Body of pancreas (tissue), 4 donors: Measurements from ENCODE around the gene MYO16.

Experiments
- CTCF ChIP-seq, 7 experiments: fragments of 450-650 bp in 4 of 7; fragments of 200-600 bp in 3 of 7; sonication (generic) in 3 of 7; IDR thresholded peaks; one replicate each; pipeline ENCODE4 v1.5.1; 2016 to 2019; ENCODE audit warnings: antibody characterized with exemption in 7 of 7
- POLR2A ChIP-seq, 3 donors: fragments of 450-650 bp; IDR thresholded peaks; one replicate each; pipeline ENCODE4 v1.6.1; 2016; ENCODE audit warnings: antibody characterized with exemption in 3 of 3, mild to moderate bottlenecking in 2 of 3

GRCh38 chr13:108922108-108922507 lies 292.7 kb downstream of the MYO16 start:
- TF ChIP-seq POLR2A (IDR thresholded peaks at IDR 0.05) (no peak), CTCF (IDR thresholded peaks at IDR 0.05) (no peak)
